Measurements from ENCODE around the gene TMEM203.

TMEM203 gene

DNA sequence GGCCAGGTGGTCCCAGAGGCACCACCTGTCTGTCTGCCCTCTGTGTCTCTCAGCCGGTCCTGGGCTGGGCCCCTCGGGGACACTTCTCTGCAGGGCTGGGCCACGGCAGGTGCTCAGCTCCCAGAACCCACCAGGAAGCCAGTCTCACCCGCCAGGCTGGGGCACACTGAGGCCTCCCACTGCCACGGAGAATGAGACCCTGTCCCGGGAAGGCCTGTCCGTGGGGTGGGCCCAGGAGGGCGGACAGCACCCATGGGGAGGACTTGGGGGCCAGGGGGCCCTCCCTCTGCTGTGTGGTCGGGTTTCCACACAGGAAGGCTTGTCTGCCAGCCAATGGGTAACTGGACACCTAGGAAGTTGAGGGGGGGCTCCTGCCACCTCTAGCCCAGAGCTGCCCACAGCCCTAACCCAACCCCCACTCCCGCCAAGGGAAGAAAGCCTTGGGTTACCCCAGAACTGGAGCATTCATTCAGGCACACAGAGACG is 31.5 kb upstream of the TMEM203 start:
- Mint-ChIP-seq H3K27me3 (peaks cover 28% of the 10 kb centered on the region), H3K4me1 (ENCODE audit: low read depth) (peaks cover 32% of the 10 kb centered on the region), H3K4me3 (no peak overlapping the region), H3K27ac (no peak overlapping the region), H3K36me3 (ENCODE audit: low read depth) (peaks cover 16% of the 10 kb centered on the region), H3K9me3 (no peaks in the 10 kb centered on the region)
- intact Hi-C loops (cut with micrococcal nuclease) = no loop called here

DNA sequence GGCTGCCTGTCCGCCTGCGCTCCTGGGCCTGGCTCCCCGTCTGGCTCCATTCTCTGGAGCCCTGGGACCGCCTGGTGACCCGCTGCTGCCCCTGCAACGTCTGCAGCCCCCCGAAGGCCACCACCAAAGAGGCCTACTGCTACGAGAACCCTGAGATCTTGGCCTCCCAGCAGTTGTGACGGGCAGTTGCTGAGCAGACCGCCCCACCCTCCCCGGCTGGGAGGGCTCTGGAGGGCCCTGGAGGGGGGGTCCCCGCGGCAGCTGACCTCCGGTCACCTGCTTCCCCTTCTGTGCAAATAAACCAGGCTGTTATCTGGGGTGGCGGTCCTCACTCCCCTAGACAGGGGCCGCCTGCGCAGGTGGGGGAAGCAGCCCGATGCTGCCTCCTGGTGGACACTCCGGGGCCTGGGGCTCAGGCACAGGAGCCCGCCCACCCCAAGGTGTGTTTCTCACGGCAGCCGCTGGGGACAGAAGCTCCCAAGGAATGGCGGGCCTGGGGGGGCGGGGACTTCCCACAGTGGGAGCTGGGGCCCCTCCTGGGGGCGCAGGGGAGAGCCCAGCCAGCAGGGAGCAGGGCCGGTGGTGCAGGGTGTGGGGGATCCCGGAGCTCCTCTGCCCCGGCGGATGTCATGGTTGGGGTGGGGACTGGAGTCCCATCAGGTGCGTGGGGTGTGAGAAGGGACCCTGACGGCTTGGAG is 30.9 kb upstream of the TMEM203 start:
- Mint-ChIP-seq H3K4me1 (ENCODE audit: low read depth) (peaks cover 32% of the 10 kb centered on the region), H3K27ac (no peak overlapping the region), H3K27me3 (peaks cover 31% of the 10 kb centered on the region), H3K36me3 (ENCODE audit: low read depth) (peaks cover 12% of the 10 kb centered on the region), H3K4me3 (no peak overlapping the region), H3K9me3 (no peaks in the 10 kb centered on the region)
- intact Hi-C loops (cut with micrococcal nuclease) = no loop called here

DNA sequence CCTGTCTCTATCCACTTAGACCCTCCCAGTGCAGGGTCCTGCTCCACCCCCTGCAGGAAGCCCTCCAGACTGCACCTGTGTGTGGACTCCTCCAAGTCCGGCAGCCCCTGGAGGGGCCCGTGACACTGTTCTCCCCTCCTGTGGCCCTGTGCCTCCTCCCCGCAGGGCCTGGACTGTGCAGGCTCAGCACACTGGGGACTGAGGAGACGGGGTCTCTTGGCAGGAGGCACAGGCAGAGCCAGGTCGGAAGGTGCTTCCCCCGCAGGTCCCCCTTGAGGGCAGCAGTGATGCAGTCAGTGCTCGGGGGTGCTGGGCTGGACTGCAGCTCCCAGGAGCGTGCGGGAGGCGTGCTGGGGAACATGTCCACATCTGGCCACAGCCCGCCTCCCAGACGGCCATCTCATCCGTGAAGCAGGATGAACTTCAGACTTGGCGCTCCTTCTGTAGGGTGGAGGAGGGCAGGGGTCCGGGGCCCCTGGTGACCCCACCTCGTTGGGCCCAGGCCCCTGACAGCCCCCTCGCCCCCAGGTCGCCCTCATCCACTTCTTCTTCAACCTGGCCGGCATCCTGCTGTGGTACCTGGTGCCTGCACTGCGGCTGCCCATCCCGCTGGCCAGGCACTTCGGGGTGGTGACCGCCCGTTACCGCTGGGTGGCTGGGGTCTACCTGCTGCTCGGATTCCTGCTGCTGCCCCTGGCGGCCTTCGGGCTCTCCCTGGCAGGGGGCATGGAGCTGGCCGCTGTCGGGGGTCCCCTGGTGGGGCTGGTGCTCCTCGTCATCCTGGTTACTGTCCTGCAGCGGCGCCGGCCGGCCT is 30.2 kb upstream of the TMEM203 start:
- Mint-ChIP-seq H3K4me1 (ENCODE audit: low read depth) (peaks cover 32% of the 10 kb centered on the region), H3K9me3 (no peaks in the 10 kb centered on the region), H3K27me3 (peaks cover 34% of the 10 kb centered on the region), H3K4me3 (no peak overlapping the region), H3K27ac (no peak overlapping the region), H3K36me3 (ENCODE audit: low read depth) (peaks cover 6% of the 10 kb centered on the region)
- intact Hi-C loops (cut with micrococcal nuclease) = no loop called here

DNA sequence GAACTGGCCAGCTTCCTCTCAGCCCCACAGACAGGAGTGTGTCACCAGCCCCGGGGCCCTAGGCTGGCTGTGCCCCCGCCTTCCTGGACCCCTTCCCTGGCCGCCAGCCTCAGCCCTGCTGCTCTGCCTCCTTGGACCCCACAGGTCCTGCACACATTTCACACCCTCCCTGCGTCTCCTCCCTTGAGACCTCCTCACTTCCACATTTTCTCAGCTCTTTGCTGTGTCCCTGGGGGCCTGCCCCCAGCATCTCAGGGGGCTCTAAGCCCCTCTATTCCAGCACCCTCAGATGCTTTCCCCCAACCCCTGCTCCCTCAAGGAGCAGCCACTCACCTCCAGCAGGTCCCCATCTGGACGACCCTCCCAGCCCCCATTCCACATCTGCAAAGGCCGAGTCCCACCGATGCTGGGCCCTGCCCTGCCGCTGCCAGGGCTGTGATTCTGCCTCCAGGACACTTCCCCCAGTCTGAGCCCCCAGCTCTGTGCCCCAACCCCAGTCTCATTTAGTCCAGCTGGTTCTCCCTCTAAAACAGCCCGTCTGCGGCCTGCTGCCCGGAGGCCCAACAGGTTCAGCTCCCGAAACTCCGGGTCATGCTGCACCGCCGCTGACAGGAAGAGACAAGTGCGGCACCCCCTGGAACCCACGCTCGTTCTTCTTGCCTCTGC is 29.4 kb upstream of the TMEM203 start:
- Mint-ChIP-seq H3K27ac (no peak overlapping the region), H3K4me3 (no peak overlapping the region), H3K9me3 (no peaks in the 10 kb centered on the region), H3K4me1 (ENCODE audit: low read depth) (peaks cover 32% of the 10 kb centered on the region), H3K27me3 (peaks cover 39% of the 10 kb centered on the region), H3K36me3 (ENCODE audit: low read depth) (peaks cover 6% of the 10 kb centered on the region)
- intact Hi-C loops (cut with micrococcal nuclease) = no loop called here

DNA sequence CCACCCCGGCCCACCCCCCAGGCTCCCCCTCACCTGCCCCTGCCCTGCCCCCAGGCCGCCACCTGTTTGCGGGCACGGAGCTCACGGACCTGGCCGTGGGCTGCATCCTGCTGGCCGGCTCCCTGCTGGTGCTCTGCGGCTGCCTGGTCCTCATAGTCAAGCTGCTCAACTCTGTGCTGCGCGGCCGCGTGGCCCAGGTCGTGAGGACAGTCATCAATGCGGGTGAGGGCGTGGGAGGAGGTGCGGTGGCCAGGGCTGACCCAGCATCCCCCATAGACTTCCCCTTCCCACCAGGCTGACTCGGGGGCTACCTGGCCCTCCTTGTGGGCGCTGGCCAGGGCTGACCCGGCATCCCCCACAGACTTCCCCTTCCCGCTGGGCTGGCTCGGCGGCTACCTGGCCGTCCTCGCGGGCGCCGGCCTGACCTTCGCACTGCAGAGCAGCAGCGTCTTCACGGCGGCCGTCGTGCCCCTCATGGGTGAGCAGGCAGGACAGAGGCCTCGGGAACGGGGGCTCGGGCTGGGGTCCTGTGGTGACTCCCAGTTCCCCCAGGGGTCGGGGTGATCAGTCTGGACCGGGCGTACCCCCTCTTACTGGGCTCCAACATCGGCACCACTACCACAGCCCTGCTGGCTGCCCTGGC is 28.7 kb upstream of the TMEM203 start:
- H3K27me3 Mint-ChIP-seq = peaks cover 46% of the 10 kb centered on the region
- H3K36me3 Mint-ChIP-seq (ENCODE audit: low read depth) = peaks cover 5% of the 10 kb centered on the region
- H3K27ac Mint-ChIP-seq = no peak overlapping the region
- intact Hi-C loops (cut with micrococcal nuclease) = no loop called here
- H3K9me3 Mint-ChIP-seq = no peaks in the 10 kb centered on the region
- no peak overlapping the region for H3K4me3 Mint-ChIP-seq
- peaks cover 30% of the 10 kb centered on the region for H3K4me1 Mint-ChIP-seq (ENCODE audit: low read depth)

DNA sequence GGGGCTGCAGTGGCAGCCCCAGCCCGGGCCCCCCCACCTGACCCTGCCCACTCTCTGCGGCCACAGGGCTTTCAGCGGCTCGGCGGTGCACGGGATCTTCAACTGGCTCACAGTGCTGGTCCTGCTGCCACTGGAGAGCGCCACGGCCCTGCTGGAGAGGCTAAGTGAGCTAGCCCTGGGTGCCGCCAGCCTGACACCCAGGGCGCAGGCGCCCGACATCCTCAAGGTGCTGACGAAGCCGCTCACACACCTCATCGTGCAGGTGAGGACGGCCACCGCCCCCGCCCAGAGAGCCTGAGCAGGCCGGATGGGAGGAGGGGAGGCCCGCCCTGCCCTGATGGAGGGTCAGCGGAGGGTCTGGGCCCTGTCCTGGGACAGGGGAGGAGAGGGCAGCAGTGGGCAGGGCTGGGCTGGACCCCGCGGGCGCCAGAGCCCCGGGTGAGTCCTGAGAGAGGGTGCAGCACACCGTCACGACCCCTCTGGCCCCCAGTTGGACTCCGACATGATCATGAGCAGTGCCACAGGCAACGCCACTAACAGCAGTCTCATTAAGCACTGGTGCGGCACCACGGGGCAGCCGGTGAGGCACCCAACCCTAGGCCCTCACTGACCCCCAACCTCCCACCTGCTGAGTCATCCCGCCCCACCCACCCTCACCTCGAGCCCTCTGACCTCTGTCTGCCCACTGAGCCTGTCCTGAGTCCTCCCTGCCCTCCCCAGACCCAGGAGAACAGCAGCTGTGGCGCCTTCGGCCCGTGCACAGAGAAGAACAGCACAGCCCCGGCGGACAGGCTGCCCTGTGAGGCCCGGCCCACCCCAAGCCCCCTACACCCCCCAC is 27.9 kb upstream of the TMEM203 start:
- no peaks in the 10 kb centered on the region for H3K9me3 Mint-ChIP-seq
- peaks cover 54% of the 10 kb centered on the region for H3K27me3 Mint-ChIP-seq
- no peak overlapping the region for H3K4me3 Mint-ChIP-seq
- peaks cover 22% of the 10 kb centered on the region for H3K4me1 Mint-ChIP-seq (ENCODE audit: low read depth)
- no peaks in the 10 kb centered on the region for H3K36me3 Mint-ChIP-seq (ENCODE audit: low read depth)
- intact Hi-C loops (cut with micrococcal nuclease) = no loop called here
- H3K27ac Mint-ChIP-seq = no peak overlapping the region

DNA sequence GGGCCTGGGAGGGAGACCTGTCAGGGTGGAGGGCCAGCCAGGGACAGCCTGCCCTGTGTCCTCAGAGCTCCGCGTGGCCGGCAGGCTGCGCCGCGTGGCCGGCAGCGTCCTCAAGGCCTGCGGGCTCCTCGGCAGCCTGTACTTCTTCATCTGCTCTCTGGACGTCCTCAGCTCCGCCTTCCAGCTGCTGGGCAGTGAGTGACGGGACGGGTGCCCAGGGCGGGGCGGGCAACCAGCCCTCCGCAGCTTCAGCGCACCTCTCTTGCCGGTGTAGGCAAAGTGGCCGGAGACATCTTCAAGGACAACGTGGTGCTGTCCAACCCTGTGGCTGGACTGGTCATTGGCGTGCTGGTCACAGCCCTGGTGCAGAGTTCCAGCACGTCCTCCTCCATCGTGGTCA is 27.1 kb upstream of the TMEM203 start:
- intact Hi-C loops (cut with micrococcal nuclease) = no loop called here
- Mint-ChIP-seq H3K27me3 (peaks cover 59% of the 10 kb centered on the region), H3K4me3 (no peak overlapping the region), H3K9me3 (no peaks in the 10 kb centered on the region), H3K27ac (no peak overlapping the region), H3K4me1 (ENCODE audit: low read depth) (peaks cover 18% of the 10 kb centered on the region), H3K36me3 (ENCODE audit: low read depth) (no peaks in the 10 kb centered on the region)

DNA sequence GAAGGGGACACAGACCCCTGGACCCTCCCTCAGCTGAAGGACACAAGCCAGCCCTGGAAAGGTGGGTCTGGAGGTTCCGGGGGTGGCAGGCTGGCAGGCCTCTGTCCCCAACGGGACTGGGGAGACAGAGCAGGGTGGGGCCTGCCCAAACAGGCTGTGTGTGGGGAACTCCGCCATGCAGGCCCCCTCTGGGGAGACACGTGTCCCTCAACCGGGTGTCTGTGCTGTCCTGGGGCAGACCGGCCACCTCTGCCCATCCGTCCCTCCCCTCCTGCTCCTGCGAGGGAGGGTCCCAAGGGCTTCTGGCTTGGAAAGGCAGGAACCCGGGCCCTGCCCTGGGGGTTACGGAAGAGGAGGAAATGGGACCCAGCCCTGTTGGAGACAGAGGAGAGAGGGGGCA is 26.7 kb upstream of the TMEM203 start:
- no peak overlapping the region for H3K27ac Mint-ChIP-seq
- H3K4me3 Mint-ChIP-seq = no peak overlapping the region

DNA sequence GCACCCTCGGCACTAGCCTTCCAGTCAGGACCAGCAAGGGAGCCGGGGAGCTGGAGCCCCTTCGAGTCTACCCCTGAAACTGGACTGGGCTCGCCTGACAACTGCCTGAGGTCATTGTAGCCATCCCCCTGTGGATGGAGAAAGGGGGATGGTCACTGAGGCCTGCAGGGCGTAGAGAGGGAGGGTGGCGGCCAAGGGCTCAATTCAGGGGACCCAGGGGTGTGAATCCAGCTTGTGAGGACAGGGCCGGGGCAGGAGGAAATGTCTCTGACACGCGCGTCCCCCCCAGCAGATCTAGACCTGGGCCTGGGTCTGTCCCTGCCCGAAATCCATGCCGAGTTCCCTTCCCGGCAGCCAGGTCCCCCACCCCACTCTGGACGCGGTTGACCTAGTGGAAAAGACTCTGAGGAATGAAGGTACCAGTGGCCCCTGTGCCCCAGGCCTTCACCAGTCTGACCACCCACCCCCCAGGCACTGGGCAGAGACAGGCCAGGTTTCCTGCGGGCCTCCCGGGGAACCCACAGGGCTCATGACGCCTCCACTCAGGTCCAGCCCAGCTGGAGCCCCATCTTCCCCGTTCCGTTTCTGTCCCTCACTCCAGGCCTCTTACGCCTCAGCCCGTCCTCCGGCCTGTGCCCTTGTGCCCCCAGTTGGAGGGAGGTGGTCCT is 26.1 kb upstream of the TMEM203 start:
- Mint-ChIP-seq H3K4me1 (ENCODE audit: low read depth) (peaks cover 11% of the 10 kb centered on the region), H3K9me3 (no peaks in the 10 kb centered on the region), H3K4me3 (no peak overlapping the region), H3K27ac (no peak overlapping the region), H3K27me3 (peaks cover 66% of the 10 kb centered on the region), H3K36me3 (ENCODE audit: low read depth) (no peaks in the 10 kb centered on the region)
- intact Hi-C loops (cut with micrococcal nuclease) = no loop called here

More for the DNA sequence above, 26.7 kb upstream of the TMEM203 start:
- Mint-ChIP-seq H3K9me3 (no peaks in the 10 kb centered on the region), H3K4me1 (ENCODE audit: low read depth) (peaks cover 16% of the 10 kb centered on the region), H3K36me3 (ENCODE audit: low read depth) (no peaks in the 10 kb centered on the region), H3K27me3 (peaks cover 61% of the 10 kb centered on the region)
- intact Hi-C loops (cut with micrococcal nuclease) = no loop called here

DNA sequence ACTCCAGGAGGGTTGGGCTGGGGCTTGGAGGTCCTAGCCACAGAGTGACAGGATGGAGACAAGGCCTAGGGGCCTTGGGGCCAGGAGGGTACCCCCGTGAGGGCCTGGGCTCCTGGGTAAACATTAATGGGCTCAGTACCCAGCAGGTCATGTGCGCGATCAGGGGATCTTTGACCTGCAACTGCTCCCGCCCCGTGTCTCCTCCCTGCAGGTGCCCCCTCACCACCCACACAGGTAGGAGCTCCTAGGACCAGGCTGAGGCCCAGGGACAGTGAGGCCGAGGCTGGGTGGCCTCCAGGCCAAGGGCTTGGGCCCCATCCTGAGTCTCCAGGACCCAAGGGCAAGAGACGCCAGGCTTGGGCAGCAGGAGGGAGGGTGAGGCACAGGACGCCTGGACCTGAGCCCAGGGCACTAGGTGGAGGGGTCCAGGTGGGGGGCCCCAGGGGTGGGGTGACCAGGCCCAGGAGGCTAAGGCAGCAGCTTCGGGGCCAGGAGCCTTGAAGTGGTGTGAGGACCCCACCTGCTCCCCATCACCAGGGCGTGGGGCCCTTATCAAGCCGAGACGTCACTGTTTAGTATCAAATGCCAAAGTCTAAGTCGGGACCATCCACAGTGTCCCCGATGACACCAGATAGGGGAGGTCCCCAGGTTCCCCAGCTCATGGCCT is 25.4 kb upstream of the TMEM203 start, which contains the start of gene SLC34A3:
Gene SLC34A3 (plus strand): TSS at position 197 of the 667 bp plus-strand sequence. CDS start 802 bp downstream, outside the sequence.
- intact Hi-C loops (cut with micrococcal nuclease) = no loop called here
- Mint-ChIP-seq H3K4me1 (ENCODE audit: low read depth) (peaks cover 5% of the 10 kb centered on the region), H3K9me3 (no peaks in the 10 kb centered on the region), H3K27ac (no peak within 1 kb of the TSS), H3K27me3 (peaks cover 68% of the 10 kb centered on the region), H3K4me3 (no peak within 1 kb of the TSS), H3K36me3 (ENCODE audit: low read depth) (no peaks in the 10 kb centered on the region)

DNA sequence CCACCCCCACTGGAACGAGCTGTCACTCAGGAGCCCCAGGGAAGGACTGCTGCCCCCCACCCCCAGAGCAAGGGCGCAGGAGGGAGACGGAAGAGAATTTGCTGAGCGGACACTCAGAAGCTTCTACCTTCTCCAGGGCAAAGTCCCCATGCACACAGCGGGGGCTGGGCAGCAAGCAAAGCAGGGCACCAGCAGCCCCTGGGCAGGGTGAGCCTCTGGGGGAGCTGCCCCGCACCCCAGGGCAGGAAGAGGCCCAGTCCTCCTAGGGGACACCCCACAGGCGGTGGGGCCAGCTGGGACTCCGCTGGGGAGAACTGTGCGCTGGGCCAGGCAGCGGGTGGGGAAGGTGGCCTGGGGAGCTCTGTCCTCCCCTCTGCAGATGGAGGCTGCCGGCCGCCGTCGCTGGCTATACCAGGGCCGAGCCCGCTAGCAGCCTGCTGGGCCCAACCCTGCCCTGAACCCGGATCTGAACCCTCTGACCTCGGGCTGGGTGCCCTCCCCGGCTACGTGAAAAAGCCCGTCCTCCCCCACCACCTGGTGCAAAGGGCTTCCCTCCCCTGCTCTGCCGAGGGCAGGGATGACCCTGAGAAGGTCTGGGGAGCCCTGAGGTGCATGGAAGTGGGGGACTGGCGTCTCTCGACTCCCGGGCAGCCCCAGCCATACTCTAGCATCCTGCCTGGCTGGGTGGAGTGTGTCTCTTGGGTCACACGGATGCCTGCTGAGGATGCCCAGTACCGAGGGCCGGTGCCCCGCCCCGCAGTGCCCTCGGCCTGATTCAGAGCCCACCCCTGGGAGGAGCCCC is 24.7 kb upstream of the TMEM203 start:
- intact Hi-C loops (cut with micrococcal nuclease) = loop anchor here (5.0 kb wide), 1 partner anchor 183 kb away; the partner anchor contains the start of gene NPDC1
- Mint-ChIP-seq H3K4me1 (ENCODE audit: low read depth) (peaks cover 11% of the 10 kb centered on the region), H3K36me3 (ENCODE audit: low read depth) (no peaks in the 10 kb centered on the region), H3K27me3 (peaks cover 63% of the 10 kb centered on the region), H3K27ac (no peak overlapping the region), H3K9me3 (no peaks in the 10 kb centered on the region), H3K4me3 (no peak overlapping the region)

Measured in dendritic cell treated with granulocyte-macrophage colony-stimulating factor and Interleukin-4, amounts not matched to agents 40 ng/mL and 50 ng/mL, for 4 days (primary cell).